ENCODE measurements around the gene OPCML.

Gene OPCML

GRCh38 chr11:133531971-133532651 lies at the start of gene OPCML:
Gene OPCML, minus strand, starts transcription at chr11:133532501.
- Histone ChIP-seq H3K4me3 (no peak within 1 kb of the TSS), H3K27ac (no peak within 1 kb of the TSS)

GRCh38 chr11:133581091-133581490 lies 48.8 kb upstream of the OPCML start:
- Histone ChIP-seq H3K27ac (no peak overlapping the region), H3K4me3 (no peak overlapping the region)

- Histone ChIP-seq H3K4me3 (no peak overlapping the region), H3K27ac (no peak overlapping the region)
Observed at GRCh38 chr11:133579165-133580031, 47.1 kb upstream of the OPCML start.

GRCh38 chr11:133577403-133577802 lies 45.1 kb upstream of the OPCML start:
- no peak overlapping the region for H3K4me3 ChIP-seq
- no peak overlapping the region for H3K27ac ChIP-seq

- H3K4me3 ChIP-seq: no peak overlapping the region
- no peak overlapping the region for H3K27ac ChIP-seq
Observed at GRCh38 chr11:133576351-133576750, 44.0 kb upstream of the OPCML start.

GRCh38 chr11:133573081-133573480 lies 40.8 kb upstream of the OPCML start:
- Histone ChIP-seq H3K4me3 (no peak overlapping the region), H3K27ac (no peak overlapping the region)

- Histone ChIP-seq H3K27ac (no peak overlapping the region), H3K4me3 (no peak overlapping the region)
Observed at GRCh38 chr11:133570376-133570775, 38.1 kb upstream of the OPCML start.

- Histone ChIP-seq H3K27ac (no peak overlapping the region), H3K4me3 (no peak overlapping the region)
Observed at GRCh38 chr11:133563505-133564025, 31.3 kb upstream of the OPCML start.

GRCh38 chr11:133560472-133560855 lies 28.2 kb upstream of the OPCML start:
- no peak overlapping the region for H3K27ac ChIP-seq
- H3K4me3 ChIP-seq: no peak overlapping the region

- no peak overlapping the region for H3K27ac ChIP-seq
- H3K4me3 ChIP-seq: no peak overlapping the region
Observed at GRCh38 chr11:133559833-133560471, 27.7 kb upstream of the OPCML start.

- no peak overlapping the region for H3K27ac ChIP-seq
- no peak overlapping the region for H3K4me3 ChIP-seq
Observed at GRCh38 chr11:133559382-133559781, 27.1 kb upstream of the OPCML start.

GRCh38 chr11:133555034-133555433 lies 22.7 kb upstream of the OPCML start:
- Histone ChIP-seq H3K27ac (no peak overlapping the region), H3K4me3 (no peak overlapping the region)

GRCh38 chr11:133553885-133554740 lies 21.8 kb upstream of the OPCML start:
- no peak overlapping the region for H3K27ac ChIP-seq
- no peak overlapping the region for H3K4me3 ChIP-seq

- no peak overlapping the region for H3K27ac ChIP-seq
- no peak overlapping the region for H3K4me3 ChIP-seq
Observed at GRCh38 chr11:133552938-133553337, 20.6 kb upstream of the OPCML start.

GRCh38 chr11:133551064-133551463 lies 18.8 kb upstream of the OPCML start:
- no peak overlapping the region for H3K4me3 ChIP-seq

GRCh38 chr11:133549826-133550225 lies 17.5 kb upstream of the OPCML start:
- no peak overlapping the region for H3K4me3 ChIP-seq
- no peak overlapping the region for H3K27ac ChIP-seq

More at GRCh38 chr11:133551064-133551463, 18.8 kb upstream of the OPCML start:
- no peak overlapping the region for H3K27ac ChIP-seq

- Histone ChIP-seq H3K27ac (no peak overlapping the region), H3K4me3 (no peak overlapping the region)
Observed at GRCh38 chr11:133548641-133549040, 16.3 kb upstream of the OPCML start.

- Histone ChIP-seq H3K4me3 (no peak overlapping the region), H3K27ac (no peak overlapping the region)
Observed at GRCh38 chr11:133547808-133548494, 15.7 kb upstream of the OPCML start.

GRCh38 chr11:133545199-133545803 lies 13.0 kb upstream of the OPCML start:
- no peak overlapping the region for H3K27ac ChIP-seq
- H3K4me3 ChIP-seq: no peak overlapping the region

Measured in skin epidermis (tissue), 12 donors.